B cell (primary cell): Measurements from ENCODE around the gene TMEM115. TPM values are rescaled to one million over a fixed set of nuclear protein-coding genes. Genes with fewer than 3 reads are reported as not detected.

Experiments
- ATAC-seq: fragments of 200-7000 bp; cut with Tn5 transposase; one replicate; pipeline ENCODE4 v1.10.0; 2021; ENCODE audit warnings: low read depth, mild to moderate bottlenecking, moderate number of reproducible peaks, moderate library complexity
- CTCF ChIA-PET: fragments of 350-600 bp; sonication (Branson Sonifier 250); formaldehyde crosslinking; loops from one replicate; lab custom pipeline; 2021; ENCODE audit warnings: antibody characterized with exemption, inconsistent platforms; lab: Charles Lee
- POLR2A ChIA-PET: fragments of 350-600 bp; sonication (Branson Sonifier 250); formaldehyde crosslinking; loops from one replicate; lab custom pipeline; 2021; ENCODE audit warnings: antibody characterized with exemption; lab: Charles Lee
- DNase-seq: peaks from one replicate; pipeline ENCODE4 v3.0.0; 2013
- H2AFZ ChIP-seq: 2 replicates; pipeline ENCODE4 v1.6.1; 2012; ENCODE audit warnings: mild to moderate bottlenecking, low read depth, low read length; ENCODE audit not compliant: insufficient read depth, poor library complexity, severe bottlenecking
- H3K27ac ChIP-seq, 2 donors: 1 replicate in 1 of 2; 2 replicates in 1 of 2; pipeline ENCODE4 v1.5.1; 2012 to 2013; ENCODE audit warnings: low read length in 2 of 2, mild to moderate bottlenecking in 2 of 2, moderate library complexity in 1 of 2
- H3K27me3 ChIP-seq, 4 experiments: fragments of 200-600 bp in 1 of 4; sonication (generic) in 1 of 4; replicated peaks in 1 of 4; 1 replicate in 2 of 4; 2 replicates in 2 of 4; pipeline versions ENCODE4 v1.6.1 to v1.7.0; 2013 to 2016; ENCODE audit warnings: low read length in 3 of 4, mild to moderate bottlenecking in 2 of 4, mixed read lengths in 1 of 4, moderate library complexity in 1 of 4; ENCODE audit not compliant: insufficient read depth in 4 of 4, control insufficient read depth in 3 of 4; ENCODE audit errors: control extremely low read depth in 1 of 4
- H3K36me3 ChIP-seq, 2 experiments: replicated peaks in 1 of 2; 1 replicate in 1 of 2; 2 replicates in 1 of 2; pipeline versions ENCODE4 v1.6.1 to v1.7.1; 2013; ENCODE audit warnings: low read length in 1 of 2; ENCODE audit not compliant: insufficient read depth in 2 of 2, control insufficient read depth in 1 of 2; ENCODE audit errors: control extremely low read depth in 1 of 2, extremely low read depth in 1 of 2
- H3K4me1 ChIP-seq, 2 donors: fragments of 200-600 bp in 1 of 2; sonication (generic) in 1 of 2; 1 replicate in 1 of 2; 2 replicates in 1 of 2; pipeline versions ENCODE4 v1.5.1 to v1.6.1; 2013 to 2017; ENCODE audit warnings: low read length in 2 of 2; ENCODE audit not compliant: control insufficient read depth in 2 of 2, insufficient read depth in 2 of 2
- H3K4me2 ChIP-seq: replicated peaks from 2 replicates; pipeline ENCODE3; 2012; ENCODE audit warnings: mild to moderate bottlenecking, low read depth, low read length; ENCODE audit not compliant: poor library complexity, severe bottlenecking
- H3K4me3 ChIP-seq, 5 experiments: fragments of 200-600 bp in 1 of 5; sonication (generic) in 1 of 5; 1 replicate in 3 of 5; 2 replicates in 2 of 5; pipeline versions ENCODE4 v1.5.1 to v1.7.0; 2011 to 2016; ENCODE audit warnings: low read length in 4 of 5, mild to moderate bottlenecking in 4 of 5, low read depth in 2 of 5, control low read depth in 1 of 5, moderate library complexity in 1 of 5; ENCODE audit not compliant: insufficient read depth in 1 of 5; ENCODE audit errors: control extremely low read depth in 1 of 5, extremely low read depth in 1 of 5
- H3K79me2 ChIP-seq: fragments of 200-600 bp; sonication (generic); one replicate; pipeline ENCODE4 v1.6.0; 2016; ENCODE audit warnings: low read length; ENCODE audit not compliant: control insufficient read depth, insufficient read depth
- H3K9ac ChIP-seq: fragments of 200-600 bp; sonication (generic); 2 replicates; pipeline ENCODE4 v1.6.1; 2017; ENCODE audit warnings: mild to moderate bottlenecking, low read length, moderate library complexity
- H3K9me3 ChIP-seq, 3 donors: one replicate each; pipeline versions ENCODE4 v1.6.1 to v1.7.1; 2013; ENCODE audit warnings: low read length in 2 of 3; ENCODE audit not compliant: control insufficient read depth in 2 of 3, insufficient read depth in 1 of 3; ENCODE audit errors: control extremely low read depth in 1 of 3
- H4K20me1 ChIP-seq: 2 replicates; pipeline ENCODE4 v1.6.0; 2012; ENCODE audit warnings: mild to moderate bottlenecking, low read length; ENCODE audit not compliant: insufficient read depth, control insufficient read depth, poor library complexity, severe bottlenecking
- H3K27ac Mint-ChIP-seq: one replicate; pipeline ENCODE4 v1.8.0; 2021; ENCODE audit warnings: mixed read lengths
- H3K27me3 Mint-ChIP-seq: one replicate; pipeline ENCODE4 v1.8.0; 2021; ENCODE audit warnings: mixed read lengths
- H3K4me1 Mint-ChIP-seq: one replicate; pipeline ENCODE4 v1.8.0; 2021; ENCODE audit warnings: mixed read lengths
- H3K4me3 Mint-ChIP-seq: one replicate; pipeline ENCODE4 v1.8.0; 2021; ENCODE audit warnings: mixed read lengths
- H3K9me3 Mint-ChIP-seq: one replicate; pipeline ENCODE4 v1.8.0; 2022; ENCODE audit warnings: mixed read lengths; ENCODE audit not compliant: insufficient read depth
- CTCF ChIP-seq: fragments of 200-600 bp; IDR thresholded peaks from one replicate; pipeline ENCODE4 v1.8.0; 2022; ENCODE audit warnings: antibody characterized with exemption, mild to moderate bottlenecking
- EZH2 ChIP-seq: IDR thresholded peaks from 2 replicates; pipeline ENCODE4 v1.6.1; 2012; ENCODE audit warnings: borderline replicate concordance, low read depth, mild to moderate bottlenecking, moderate library complexity, low read length; ENCODE audit not compliant: insufficient read depth, poor library complexity, severe bottlenecking
- WGBS: methylation state at CpG from one replicate; pipeline ENCODE4 v1.1.5; 2013; ENCODE audit warnings: missing lambda C conversion rate; ENCODE audit not compliant: insufficient coverage; 5-methylcytosine and 5-hydroxymethylcytosine counted together
- intact Hi-C: fragments of 100-400 bp; cut with micrococcal nuclease; formaldehyde crosslinking; loops from one replicate; pipeline ENCODE4 v1.10.0; 2022
- polyA plus RNA-seq: library from polyadenylated mRNA; depleted of rRNA; stranded (reverse); fragments of >200 nt; gene quantifications from 2 replicates; pipeline ENCODE4 v1.2.3, GENCODE V29; 2012
- total RNA-seq, 2 donors: library from RNA; stranded (reverse); fragments of 120-200 nt in 1 of 2; gene quantifications; 1 replicate in 1 of 2; 2 replicates in 1 of 2; pipeline versions ENCODE4 v1.2.3 to v1.2.4, GENCODE V29; 2013 to 2022

The TMEM115 gene
- total and polyA plus RNA-seq, 2 donors (not counting 1 experiment from before 2014, with no cell fraction given) = 19.8 to 27.2 TPM

- intact Hi-C loops = no loop called here
- no peaks in the 10 kb centered on the region for H3K9me3 Mint-ChIP-seq
- no peak for TF ChIP-seq EZH2
- no peak for TF ChIP-seq CTCF
- ATAC-seq = no peak
- no peak overlapping the region for H3K27ac ChIP-seq
- no peak overlapping the region for H3K9ac ChIP-seq
- CTCF ChIA-PET = interaction anchor here (1.6 kb wide), 1 partner anchor 199 kb away, joined by 6 read pairs; no protein-coding TSS in a partner anchor
- peaks cover 0 to 8% of the 10 kb centered on the region in 2 experiments for H3K36me3 ChIP-seq
- no peaks in the 10 kb centered on the region for H3K27me3 Mint-ChIP-seq
- H3K4me3 ChIP-seq = no peak overlapping the region
- no peaks in the 10 kb centered on the region for H3K27me3 ChIP-seq
- peak overlapping the region; percentile 50 for H3K27ac Mint-ChIP-seq
- no peak overlapping the region for H3K4me2 ChIP-seq
- peaks cover 6% of the 10 kb centered on the region for H4K20me1 ChIP-seq
- H3K4me1 ChIP-seq = peaks cover 35 to 61% of the 10 kb centered on the region in 2 donors
- peak overlapping the region; percentile 3 for H3K4me3 Mint-ChIP-seq
- H3K79me2 ChIP-seq = peaks cover 30% of the 10 kb centered on the region
- H3K9me3 ChIP-seq = no peaks in the 10 kb centered on the region
- POLR2A ChIA-PET = interaction anchor here (0.7 kb wide), 1 partner anchor 1782 kb away, joined by 3 read pairs; no protein-coding TSS in a partner anchor
- no peak for DNase-seq
- peaks cover 54% of the 10 kb centered on the region for H3K4me1 Mint-ChIP-seq
- WGBS = 94% methylated on average over 10 of the region's 13 CpGs
- no peak overlapping the region for H2AFZ ChIP-seq
Measured at GRCh38 chr3:50342813-50343633, 16.3 kb downstream of the TMEM115 start.
